SK-N-SH (cell line): ENCODE measurements around the gene LCOR. TPM values are rescaled to one million over a fixed set of nuclear protein-coding genes. Genes with fewer than 3 reads are reported as not detected.

ENCODE experiments used
- CTCF ChIA-PET: fragments of 300-600, 350-600 bp; formaldehyde crosslinking; extraction: SDS; loops from one replicate; lab custom pipeline; 2021; lab: Yijun Ruan, JAX
- POLR2A ChIA-PET: fragments of 350-600 bp; sonication (Branson Sonifier 250); formaldehyde crosslinking; extraction: SDS; loops from one replicate; lab custom pipeline; 2020; ENCODE audit warnings: antibody characterized with exemption, inconsistent platforms; lab: Yijun Ruan, JAX
- DNase-seq: peaks from one replicate; pipeline ENCODE4 v3.0.0; 2012
- H2AFZ ChIP-seq: fragments of 200-600 bp; sonication (generic); 2 replicates; pipeline ENCODE4 v1.8.1; 2016; ENCODE audit warnings: antibody characterized with exemption, mild to moderate bottlenecking, low read depth
- H3F3A ChIP-seq: fragments of 200-600 bp; sonication (generic); replicated peaks from 2 replicates; pipeline ENCODE3; 2016; ENCODE audit warnings: antibody characterized with exemption, mild to moderate bottlenecking; ENCODE audit not compliant: insufficient read depth
- H3K27ac ChIP-seq, 2 experiments: fragments of 200-500 bp in 1 of 2; fragments of 200-600 bp in 1 of 2; sonication (Bioruptor generic) in 1 of 2; sonication (generic), shearing (Covaris generic) in 1 of 2; 2 replicates each; pipeline versions ENCODE4 v1.5.1 to v1.6.1; 2014 to 2016; ENCODE audit warnings: low read depth in 2 of 2, inconsistent platforms in 1 of 2, low read length in 1 of 2, mild to moderate bottlenecking in 1 of 2, mixed read lengths in 1 of 2
- H3K27me3 ChIP-seq: fragments of 200-600 bp; sonication (generic), shearing (Covaris generic); 2 replicates; pipeline ENCODE4 v1.6.1; 2016; ENCODE audit warnings: mixed run types; ENCODE audit not compliant: insufficient read depth
- H3K36me3 ChIP-seq, 2 experiments: fragments of 200-500 bp in 1 of 2; fragments of 200-600 bp in 1 of 2; sonication (Bioruptor generic) in 1 of 2; sonication (generic) in 1 of 2; replicated peaks in 1 of 2; 2 replicates each; pipeline versions ENCODE3 to v1.5.1; 2014 to 2016; ENCODE audit warnings: low read length in 1 of 2, mild to moderate bottlenecking in 1 of 2; ENCODE audit not compliant: insufficient read depth in 2 of 2, control insufficient read depth in 1 of 2
- H3K4me1 ChIP-seq, 2 experiments: fragments of 200-500 bp in 1 of 2; fragments of 200-600 bp in 1 of 2; sonication (Bioruptor generic) in 1 of 2; sonication (generic), shearing (Covaris generic) in 1 of 2; 2 replicates each; pipeline versions ENCODE4 v1.5.1 to v1.6.1; 2014 to 2016; ENCODE audit warnings: low read depth in 1 of 2, low read length in 1 of 2, mixed run types in 1 of 2; ENCODE audit not compliant: insufficient read depth in 2 of 2, control insufficient read depth in 1 of 2
- H3K4me2 ChIP-seq: fragments of 200-600 bp; sonication (generic), shearing (Covaris generic); 2 replicates; pipeline ENCODE4 v1.6.1; 2017; ENCODE audit warnings: mixed run types
- H3K4me3 ChIP-seq, 2 experiments: fragments of 200-500 bp in 1 of 2; fragments of 200-600 bp in 1 of 2; sonication (Bioruptor generic) in 1 of 2; sonication (generic), shearing (Covaris generic) in 1 of 2; 2 replicates each; pipeline versions ENCODE4 v1.5.1 to v1.8.1; 2014 to 2016; ENCODE audit warnings: low read depth in 2 of 2, inconsistent platforms in 1 of 2, low read length in 1 of 2, mild to moderate bottlenecking in 1 of 2, mixed read lengths in 1 of 2, moderate library complexity in 1 of 2
- H3K79me2 ChIP-seq: fragments of 200-600 bp; sonication (generic); 2 replicates; pipeline ENCODE4 v1.8.1; 2017; ENCODE audit warnings: mild to moderate bottlenecking; ENCODE audit not compliant: insufficient read depth
- H3K9ac ChIP-seq: fragments of 200-600 bp; sonication (generic); 2 replicates; pipeline ENCODE4 v1.6.1; 2017; ENCODE audit warnings: mixed run types
- H3K9me2 ChIP-seq: fragments of 200-600 bp; sonication (generic); 2 replicates; pipeline ENCODE4 v1.6.1; 2017; ENCODE audit warnings: mixed run types
- H3K9me3 ChIP-seq: fragments of 200-600 bp; sonication (generic); 2 replicates; pipeline ENCODE4 v1.6.1; 2017; ENCODE audit warnings: mixed run types, mild to moderate bottlenecking, moderate library complexity
- H4K20me1 ChIP-seq: fragments of 200-600 bp; sonication (generic); 2 replicates; pipeline ENCODE4 v1.6.1; 2017; ENCODE audit warnings: mild to moderate bottlenecking, mixed run types; ENCODE audit not compliant: insufficient read depth
- FOXJ3 ChIP-seq: sonication (generic); formaldehyde crosslinking; IDR thresholded peaks from 2 replicates; pipeline ENCODE4 v1.5.1; 2020; ENCODE audit warnings: mild to moderate bottlenecking, missing genetic modification reagents
- GATA2 ChIP-seq: sonication (generic); formaldehyde crosslinking; IDR thresholded peaks from 2 replicates; pipeline ENCODE4 v1.5.0; 2020; ENCODE audit warnings: mild to moderate bottlenecking, missing genetic modification reagents
- MEF2A ChIP-seq: IDR thresholded peaks from 2 replicates; pipeline ENCODE4 v1.4.0; 2012; ENCODE audit warnings: low read depth, borderline replicate concordance
- NRF1 ChIP-seq: IDR thresholded peaks from 2 replicates; pipeline ENCODE4 v1.6.1; 2012; ENCODE audit warnings: low read depth, mild to moderate bottlenecking, low read length
- RAD21 ChIP-seq: IDR thresholded peaks from 2 replicates; pipeline ENCODE4 v1.6.1; 2012; ENCODE audit warnings: mild to moderate bottlenecking, low read length
- RXRA ChIP-seq: IDR thresholded peaks from 2 replicates; pipeline ENCODE4 v1.4.0; 2012; ENCODE audit warnings: low read depth, mild to moderate bottlenecking, borderline replicate concordance
- WGBS: methylation state at CpG from one replicate; pipeline ENCODE4 v1.1.6; 2017; ENCODE audit warnings: low lambda C conversion rate; 5-methylcytosine and 5-hydroxymethylcytosine counted together
- polyA plus RNA-seq, 3 experiments: library from polyadenylated mRNA; depleted of rRNA; stranded (reverse); fragments of >200 nt; gene quantifications; 2 replicates each; pipeline ENCODE4 v1.2.3, GENCODE V29; 2012
- TF ChIP-seq, protein P1 (sequence below): IDR thresholded peaks from 2 replicates; pipeline ENCODE4 v1.6.1; 2012; ENCODE audit warnings: mild to moderate bottlenecking, low read depth, low read length, moderate library complexity
- TF ChIP-seq, protein P2 (sequence below): IDR thresholded peaks from 2 replicates; pipeline ENCODE4 v1.4.0; 2012; ENCODE audit warnings: low read depth, borderline replicate concordance
- TF ChIP-seq, protein P3 (sequence below): IDR thresholded peaks from 2 replicates; pipeline ENCODE4; 2012
- TF ChIP-seq, protein P4 (sequence below): fragments of 150-350 bp; IDR thresholded peaks from 2 replicates; pipeline ENCODE4 v1.6.1; 2017; ENCODE audit warnings: antibody characterized with exemption, low read length, low read depth, borderline replicate concordance

LCOR gene
- polyA plus RNA-seq, 1 of the 3 experiments (the other 2 are of a cell fraction), result 1.9 TPM

DNA sequence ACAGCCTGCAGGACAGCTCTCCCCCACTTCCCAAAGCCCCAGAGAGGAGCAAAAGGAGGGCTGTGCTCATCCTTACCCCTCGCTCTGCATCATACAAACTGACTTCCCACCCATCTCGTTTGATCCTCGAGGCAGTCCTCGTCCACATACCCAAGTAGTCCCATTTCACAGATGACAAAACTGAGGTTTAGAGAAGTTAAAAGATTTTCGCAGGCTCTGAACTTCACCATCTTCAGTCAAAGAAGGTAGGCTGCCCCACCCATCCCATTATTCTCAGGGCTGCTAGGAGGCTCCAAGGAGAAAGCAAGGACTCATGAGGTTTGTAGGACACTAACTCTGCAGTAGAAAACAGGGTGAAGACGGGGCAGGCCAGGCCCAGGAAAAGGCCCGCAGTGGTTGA, 206.6 kb downstream of the LCOR start:
- Histone ChIP-seq H3K79me2 (no peaks in the 10 kb centered on the region), H3K27ac (no peak overlapping the region), H3K36me3 (no peaks in the 10 kb centered on the region), H3K4me1 (peaks cover 0 to 4% of the 10 kb centered on the region in 2 experiments; a peak in 1 of 4 replicates), H3K9ac (no peak overlapping the region), H3K9me2 (no peaks in the 10 kb centered on the region), H3K27me3 (no peaks in the 10 kb centered on the region), H2AFZ (no peak overlapping the region), H3K4me3 (no peak overlapping the region), H3F3A (no peaks in the 10 kb centered on the region), H4K20me1 (no peaks in the 10 kb centered on the region), H3K4me2 (no peak overlapping the region), H3K9me3 (no peaks in the 10 kb centered on the region)
- ChIA-PET POLR2A (no interaction called here), CTCF (interaction anchor here (0.7 to 12.0 kb wide), 12 partner anchors 13 to 197 kb away, joined by 3 to 184 read pairs (median 38); no protein-coding TSS in a partner anchor)
- no peak for DNase-seq
- TF ChIP-seq, protein P1, sequence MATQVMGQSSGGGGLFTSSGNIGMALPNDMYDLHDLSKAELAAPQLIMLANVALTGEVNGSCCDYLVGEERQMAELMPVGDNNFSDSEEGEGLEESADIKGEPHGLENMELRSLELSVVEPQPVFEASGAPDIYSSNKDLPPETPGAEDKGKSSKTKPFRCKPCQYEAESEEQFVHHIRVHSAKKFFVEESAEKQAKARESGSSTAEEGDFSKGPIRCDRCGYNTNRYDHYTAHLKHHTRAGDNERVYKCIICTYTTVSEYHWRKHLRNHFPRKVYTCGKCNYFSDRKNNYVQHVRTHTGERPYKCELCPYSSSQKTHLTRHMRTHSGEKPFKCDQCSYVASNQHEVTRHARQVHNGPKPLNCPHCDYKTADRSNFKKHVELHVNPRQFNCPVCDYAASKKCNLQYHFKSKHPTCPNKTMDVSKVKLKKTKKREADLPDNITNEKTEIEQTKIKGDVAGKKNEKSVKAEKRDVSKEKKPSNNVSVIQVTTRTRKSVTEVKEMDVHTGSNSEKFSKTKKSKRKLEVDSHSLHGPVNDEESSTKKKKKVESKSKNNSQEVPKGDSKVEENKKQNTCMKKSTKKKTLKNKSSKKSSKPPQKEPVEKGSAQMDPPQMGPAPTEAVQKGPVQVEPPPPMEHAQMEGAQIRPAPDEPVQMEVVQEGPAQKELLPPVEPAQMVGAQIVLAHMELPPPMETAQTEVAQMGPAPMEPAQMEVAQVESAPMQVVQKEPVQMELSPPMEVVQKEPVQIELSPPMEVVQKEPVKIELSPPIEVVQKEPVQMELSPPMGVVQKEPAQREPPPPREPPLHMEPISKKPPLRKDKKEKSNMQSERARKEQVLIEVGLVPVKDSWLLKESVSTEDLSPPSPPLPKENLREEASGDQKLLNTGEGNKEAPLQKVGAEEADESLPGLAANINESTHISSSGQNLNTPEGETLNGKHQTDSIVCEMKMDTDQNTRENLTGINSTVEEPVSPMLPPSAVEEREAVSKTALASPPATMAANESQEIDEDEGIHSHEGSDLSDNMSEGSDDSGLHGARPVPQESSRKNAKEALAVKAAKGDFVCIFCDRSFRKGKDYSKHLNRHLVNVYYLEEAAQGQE, result no peak
- TF ChIP-seq RAD21, result no peak
- no peak for TF ChIP-seq GATA2 (CRISPR knock-in tag)
- TF ChIP-seq NRF1, result no peak
- TF ChIP-seq, protein P2, sequence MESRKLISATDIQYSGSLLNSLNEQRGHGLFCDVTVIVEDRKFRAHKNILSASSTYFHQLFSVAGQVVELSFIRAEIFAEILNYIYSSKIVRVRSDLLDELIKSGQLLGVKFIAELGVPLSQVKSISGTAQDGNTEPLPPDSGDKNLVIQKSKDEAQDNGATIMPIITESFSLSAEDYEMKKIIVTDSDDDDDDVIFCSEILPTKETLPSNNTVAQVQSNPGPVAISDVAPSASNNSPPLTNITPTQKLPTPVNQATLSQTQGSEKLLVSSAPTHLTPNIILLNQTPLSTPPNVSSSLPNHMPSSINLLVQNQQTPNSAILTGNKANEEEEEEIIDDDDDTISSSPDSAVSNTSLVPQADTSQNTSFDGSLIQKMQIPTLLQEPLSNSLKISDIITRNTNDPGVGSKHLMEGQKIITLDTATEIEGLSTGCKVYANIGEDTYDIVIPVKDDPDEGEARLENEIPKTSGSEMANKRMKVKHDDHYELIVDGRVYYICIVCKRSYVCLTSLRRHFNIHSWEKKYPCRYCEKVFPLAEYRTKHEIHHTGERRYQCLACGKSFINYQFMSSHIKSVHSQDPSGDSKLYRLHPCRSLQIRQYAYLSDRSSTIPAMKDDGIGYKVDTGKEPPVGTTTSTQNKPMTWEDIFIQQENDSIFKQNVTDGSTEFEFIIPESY, result no peak
- TF ChIP-seq MEF2A, result no peak
- TF ChIP-seq, protein P3, sequence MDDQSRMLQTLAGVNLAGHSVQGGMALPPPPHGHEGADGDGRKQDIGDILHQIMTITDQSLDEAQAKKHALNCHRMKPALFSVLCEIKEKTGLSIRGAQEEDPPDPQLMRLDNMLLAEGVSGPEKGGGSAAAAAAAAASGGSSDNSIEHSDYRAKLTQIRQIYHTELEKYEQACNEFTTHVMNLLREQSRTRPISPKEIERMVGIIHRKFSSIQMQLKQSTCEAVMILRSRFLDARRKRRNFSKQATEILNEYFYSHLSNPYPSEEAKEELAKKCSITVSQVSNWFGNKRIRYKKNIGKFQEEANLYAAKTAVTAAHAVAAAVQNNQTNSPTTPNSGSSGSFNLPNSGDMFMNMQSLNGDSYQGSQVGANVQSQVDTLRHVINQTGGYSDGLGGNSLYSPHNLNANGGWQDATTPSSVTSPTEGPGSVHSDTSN, result no peak
- TF ChIP-seq FOXJ3, result no peak
- TF ChIP-seq RXRA, result no peak
- TF ChIP-seq, protein P4, sequence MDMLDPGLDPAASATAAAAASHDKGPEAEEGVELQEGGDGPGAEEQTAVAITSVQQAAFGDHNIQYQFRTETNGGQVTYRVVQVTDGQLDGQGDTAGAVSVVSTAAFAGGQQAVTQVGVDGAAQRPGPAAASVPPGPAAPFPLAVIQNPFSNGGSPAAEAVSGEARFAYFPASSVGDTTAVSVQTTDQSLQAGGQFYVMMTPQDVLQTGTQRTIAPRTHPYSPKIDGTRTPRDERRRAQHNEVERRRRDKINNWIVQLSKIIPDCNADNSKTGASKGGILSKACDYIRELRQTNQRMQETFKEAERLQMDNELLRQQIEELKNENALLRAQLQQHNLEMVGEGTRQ, result no peak
- WGBS, result 59% methylated on average over 7 of the region's 7 CpGs
